ENCODE data around the gene OMP.

GRCh38 chr11:77085652-77086051 is 17.0 kb upstream of the OMP start:
- TF ChIP-seq POLR2AphosphoS5 (IDR thresholded peaks at IDR 0.05; ENCODE audit: low read depth, low read length): no peak
- TF ChIP-seq POLR2A (IDR thresholded peaks at IDR 0.05; ENCODE audit: low read depth, low read length): no peak
- TF ChIP-seq TAF1 (IDR thresholded peaks at IDR 0.05; ENCODE audit: low read depth, low read length): no peak

All from GM12891 (cell line).